Measurements from ENCODE around the gene OBP2B.

GRCh38 chr9:133194597-133194996 is 14.5 kb downstream of the OBP2B start:
- TF ChIP-seq CTCF (IDR thresholded peaks at IDR 0.05; ENCODE audit: insufficient read depth, low read length) (no peak), POLR2AphosphoS5 (IDR thresholded peaks at IDR 0.05; ENCODE audit: low read depth) (no peak), GABPA (IDR thresholded peaks at IDR 0.05; ENCODE audit: low read depth) (no peak)
- TF ChIP-seq, protein P1, sequence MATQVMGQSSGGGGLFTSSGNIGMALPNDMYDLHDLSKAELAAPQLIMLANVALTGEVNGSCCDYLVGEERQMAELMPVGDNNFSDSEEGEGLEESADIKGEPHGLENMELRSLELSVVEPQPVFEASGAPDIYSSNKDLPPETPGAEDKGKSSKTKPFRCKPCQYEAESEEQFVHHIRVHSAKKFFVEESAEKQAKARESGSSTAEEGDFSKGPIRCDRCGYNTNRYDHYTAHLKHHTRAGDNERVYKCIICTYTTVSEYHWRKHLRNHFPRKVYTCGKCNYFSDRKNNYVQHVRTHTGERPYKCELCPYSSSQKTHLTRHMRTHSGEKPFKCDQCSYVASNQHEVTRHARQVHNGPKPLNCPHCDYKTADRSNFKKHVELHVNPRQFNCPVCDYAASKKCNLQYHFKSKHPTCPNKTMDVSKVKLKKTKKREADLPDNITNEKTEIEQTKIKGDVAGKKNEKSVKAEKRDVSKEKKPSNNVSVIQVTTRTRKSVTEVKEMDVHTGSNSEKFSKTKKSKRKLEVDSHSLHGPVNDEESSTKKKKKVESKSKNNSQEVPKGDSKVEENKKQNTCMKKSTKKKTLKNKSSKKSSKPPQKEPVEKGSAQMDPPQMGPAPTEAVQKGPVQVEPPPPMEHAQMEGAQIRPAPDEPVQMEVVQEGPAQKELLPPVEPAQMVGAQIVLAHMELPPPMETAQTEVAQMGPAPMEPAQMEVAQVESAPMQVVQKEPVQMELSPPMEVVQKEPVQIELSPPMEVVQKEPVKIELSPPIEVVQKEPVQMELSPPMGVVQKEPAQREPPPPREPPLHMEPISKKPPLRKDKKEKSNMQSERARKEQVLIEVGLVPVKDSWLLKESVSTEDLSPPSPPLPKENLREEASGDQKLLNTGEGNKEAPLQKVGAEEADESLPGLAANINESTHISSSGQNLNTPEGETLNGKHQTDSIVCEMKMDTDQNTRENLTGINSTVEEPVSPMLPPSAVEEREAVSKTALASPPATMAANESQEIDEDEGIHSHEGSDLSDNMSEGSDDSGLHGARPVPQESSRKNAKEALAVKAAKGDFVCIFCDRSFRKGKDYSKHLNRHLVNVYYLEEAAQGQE (IDR thresholded peaks at IDR 0.05; ENCODE audit: insufficient replicate concordance, low read depth): no peak

Data from HL-60 (cell line).